OCI-LY7 (cell line): ENCODE results near the gene R3HDM4. TPM values are rescaled to one million over a fixed set of nuclear protein-coding genes. Genes with fewer than 3 reads are reported as not detected.

Experiments
- BruUV-seq: library from RNA; stranded (reverse); fragments of 400-500 nt; replicated peaks from 2 replicates; lab custom pipeline; 2021; lab: Mats Ljungman, UMichigan
- CTCF ChIA-PET: fragments of 300-600 bp; sonication (Branson Sonifier 250); formaldehyde crosslinking; loops from one replicate; lab custom pipeline; 2022; ENCODE audit warnings: antibody characterized with exemption; ENCODE audit not compliant: unreplicated experiment; lab: Charles Lee
- POLR2A ChIA-PET: fragments of 300-600 bp; sonication (Branson Sonifier 250); formaldehyde crosslinking; loops from one replicate; lab custom pipeline; 2022; ENCODE audit warnings: antibody characterized with exemption; lab: Charles Lee
- DNase-seq: peaks from one replicate; pipeline ENCODE4 v3.0.0-alpha.2; 2015; ENCODE audit warnings: low spot score
- H2AFZ ChIP-seq: fragments of 200-600 bp; sonication (generic), shearing (Covaris generic); 2 replicates; pipeline ENCODE4 v1.6.1; 2014; ENCODE audit warnings: mild to moderate bottlenecking, antibody characterized with exemption, low read length, moderate library complexity
- H3K27ac ChIP-seq: fragments of 200-600 bp; sonication (generic); 2 replicates; pipeline ENCODE4 v1.5.1; 2014; ENCODE audit warnings: mixed run types, low read depth, mild to moderate bottlenecking, moderate library complexity, low read length, inconsistent platforms; ENCODE audit not compliant: poor library complexity, severe bottlenecking
- H3K36me3 ChIP-seq: fragments of 200-600 bp; sonication (generic); 2 replicates; pipeline ENCODE4 v1.6.1; 2014; ENCODE audit warnings: mild to moderate bottlenecking, antibody characterized with exemption, low read length, moderate library complexity, mixed read lengths; ENCODE audit not compliant: insufficient read depth
- H3K4me1 ChIP-seq: fragments of 200-600 bp; sonication (generic); 2 replicates; pipeline ENCODE4 v1.5.1; 2014; ENCODE audit warnings: mild to moderate bottlenecking, low read length; ENCODE audit not compliant: insufficient read depth, poor library complexity, severe bottlenecking
- H3K4me2 ChIP-seq: fragments of 200-600 bp; sonication (generic); 2 replicates; pipeline ENCODE4 v1.6.1; 2014; ENCODE audit warnings: mild to moderate bottlenecking, low read length
- H3K4me3 ChIP-seq: fragments of 200-600 bp; sonication (generic); 2 replicates; pipeline ENCODE4 v1.5.1; 2014; ENCODE audit warnings: mild to moderate bottlenecking, low read depth, low read length; ENCODE audit not compliant: poor library complexity, severe bottlenecking
- H3K79me2 ChIP-seq: fragments of 200-600 bp; sonication (generic); 2 replicates; pipeline ENCODE4 v1.6.1; 2016; ENCODE audit warnings: low read depth, mild to moderate bottlenecking, low read length, moderate library complexity, mixed read lengths; ENCODE audit not compliant: insufficient read depth
- H3K9me2 ChIP-seq: fragments of 200-600 bp; sonication (generic); 2 replicates; pipeline ENCODE4 v1.6.1; 2016; ENCODE audit warnings: mild to moderate bottlenecking, low read length, mixed read lengths; ENCODE audit not compliant: insufficient read depth
- H3K9me3 ChIP-seq: fragments of 200-600 bp; sonication (generic); 2 replicates; pipeline ENCODE4 v1.6.1; 2014; ENCODE audit warnings: mild to moderate bottlenecking, mixed run types, low read length, mixed read lengths
- H4K20me1 ChIP-seq: fragments of 200-600 bp; sonication (generic); 2 replicates; pipeline ENCODE4 v1.6.1; 2014; ENCODE audit warnings: mild to moderate bottlenecking, antibody characterized with exemption, low read length, moderate library complexity, mixed read lengths; ENCODE audit not compliant: insufficient read depth
- CTCF ChIP-seq: fragments of 200-600 bp; sonication (generic); conservative IDR thresholded peaks from 2 replicates; pipeline ENCODE4 v1.5.1; 2014; ENCODE audit warnings: mild to moderate bottlenecking, antibody characterized with exemption, low read length, moderate library complexity, mixed read lengths
- EZH2phosphoT487 ChIP-seq: fragments of 200-600 bp; sonication (generic); IDR thresholded peaks from 2 replicates; pipeline ENCODE4 v1.6.1; 2018; ENCODE audit warnings: low read depth, borderline replicate concordance, mild to moderate bottlenecking, mixed run types, antibody characterized with exemption, low read length, moderate library complexity, mixed read lengths
- intact Hi-C: fragments of 100-400 bp; cut with micrococcal nuclease; formaldehyde crosslinking; loops from one replicate; pipeline ENCODE4 v1.10.0; 2022; ENCODE audit not compliant: unreplicated experiment
- total RNA-seq, 2 experiments: library from RNA; depleted of rRNA in 1 of 2; stranded (reverse); fragments of >200 nt in 1 of 2; shearing (Covaris generic) in 1 of 2; gene quantifications; 2 replicates each; pipeline ENCODE4 v1.2.3, GENCODE V29; 2014 to 2022

The R3HDM4 gene
- total RNA-seq, 2 experiments from 2014 or later: 43.5 to 64.9 TPM

- TF ChIP-seq EZH2phosphoT487: no peak
- no peak for TF ChIP-seq CTCF
- Histone ChIP-seq H3K27ac (no peak overlapping the region), H2AFZ (no peak overlapping the region), H3K4me2 (no peak overlapping the region), H3K9me2 (no peaks in the 10 kb centered on the region), H3K4me1 (peaks cover 29% of the 10 kb centered on the region), H3K36me3 (no peaks in the 10 kb centered on the region), H3K79me2 (no peaks in the 10 kb centered on the region), H3K4me3 (no peak overlapping the region), H4K20me1 (no peaks in the 10 kb centered on the region), H3K9me3 (no peaks in the 10 kb centered on the region)
- ChIA-PET POLR2A (interaction anchor here (0.6 to 1.2 kb wide), 2 partner anchors 37 to 44 kb away, joined by 3 read pairs; no protein-coding TSS in a partner anchor), CTCF (no interaction called here)
- intact Hi-C loops: loop anchor here (2.0 kb wide), 1 partner anchor 21 kb away; no protein-coding TSS in a partner anchor
- no peak for DNase-seq
- BruUV-seq: no TSS peak
Measured at GRCh38 chr19:945401-946252, 32.6 kb upstream of the R3HDM4 start.

DNA sequence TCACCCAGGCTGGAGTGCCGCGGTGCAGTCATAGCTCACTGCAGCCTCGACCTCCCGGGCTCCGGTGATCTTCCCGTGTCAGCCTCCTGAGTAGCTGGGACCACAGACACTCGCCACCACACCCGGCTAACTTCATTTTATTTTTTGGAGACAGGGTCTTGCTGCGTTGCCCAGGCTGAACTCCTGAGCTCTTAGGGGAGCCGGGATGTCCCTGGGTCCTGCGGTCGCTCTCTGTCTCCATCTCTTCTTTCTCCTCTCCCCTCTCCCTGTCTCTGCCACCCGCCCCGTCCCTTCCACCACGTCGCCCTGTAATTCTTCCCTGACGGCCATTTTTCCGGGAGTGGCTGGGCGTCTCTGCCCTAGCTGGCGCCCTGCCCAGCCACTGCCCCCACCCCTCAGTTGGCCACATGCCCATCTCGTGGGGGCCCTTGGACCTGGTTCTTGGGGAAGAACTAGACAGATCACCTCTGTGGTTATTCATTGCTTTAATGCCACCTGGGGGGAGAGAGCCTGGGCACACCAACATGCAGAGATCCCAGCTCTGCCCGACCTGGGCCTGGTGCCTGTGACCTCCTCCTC is 31.7 kb upstream of the R3HDM4 start:
- Histone ChIP-seq H3K27ac (no peak overlapping the region), H3K36me3 (no peaks in the 10 kb centered on the region), H2AFZ (no peak overlapping the region), H3K79me2 (no peaks in the 10 kb centered on the region), H3K4me1 (peaks cover 29% of the 10 kb centered on the region), H4K20me1 (no peaks in the 10 kb centered on the region), H3K4me3 (no peak overlapping the region), H3K9me2 (no peaks in the 10 kb centered on the region), H3K4me2 (no peak overlapping the region), H3K9me3 (no peaks in the 10 kb centered on the region)
- TF ChIP-seq EZH2phosphoT487 (no peak), CTCF (no peak)
- no TSS peak for BruUV-seq
- ChIA-PET POLR2A (interaction anchor here (0.6 to 1.2 kb wide), 2 partner anchors 36 to 43 kb away, joined by 3 read pairs; no protein-coding TSS in a partner anchor), CTCF (no interaction called here)
- no peak for DNase-seq
- intact Hi-C loops: no loop called here
